ENCODE measurements around the gene DCTN4. TPM values are rescaled to one million over a fixed set of nuclear protein-coding genes. Genes with fewer than 3 reads are reported as not detected.

DCTN4 gene
- total RNA-seq, 1 donor from 2014 or later: 68.5 TPM

DNA sequence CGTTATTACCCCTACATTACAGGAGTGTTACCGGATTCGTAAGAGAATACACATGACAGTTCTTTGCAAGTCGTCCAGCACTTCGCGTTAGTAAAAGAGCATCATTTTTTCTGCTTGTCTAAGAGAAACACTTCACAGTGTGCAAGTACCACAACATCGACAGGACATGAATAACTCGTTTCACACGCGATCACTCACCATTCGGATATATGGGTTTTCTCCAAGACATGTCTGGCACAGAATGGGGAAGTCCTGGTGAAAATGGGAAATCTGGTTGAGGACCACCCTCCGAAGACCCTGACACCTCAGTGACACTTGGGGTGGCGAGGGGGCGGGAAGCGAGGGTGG, 58.6 kb downstream of the DCTN4 start:
- Histone ChIP-seq H3K27me3 (no peaks in the 10 kb centered on the region), H3K27ac (peak overlapping the region; percentile 95), H3K36me3 (peaks cover 41% of the 10 kb centered on the region), H3K4me3 (peak overlapping the region; percentile 87), H3K9me3 (no peaks in the 10 kb centered on the region), H3K4me1 (peaks cover 9% of the 10 kb centered on the region)
- DNase-seq: no peak
- TF ChIP-seq, protein P1, sequence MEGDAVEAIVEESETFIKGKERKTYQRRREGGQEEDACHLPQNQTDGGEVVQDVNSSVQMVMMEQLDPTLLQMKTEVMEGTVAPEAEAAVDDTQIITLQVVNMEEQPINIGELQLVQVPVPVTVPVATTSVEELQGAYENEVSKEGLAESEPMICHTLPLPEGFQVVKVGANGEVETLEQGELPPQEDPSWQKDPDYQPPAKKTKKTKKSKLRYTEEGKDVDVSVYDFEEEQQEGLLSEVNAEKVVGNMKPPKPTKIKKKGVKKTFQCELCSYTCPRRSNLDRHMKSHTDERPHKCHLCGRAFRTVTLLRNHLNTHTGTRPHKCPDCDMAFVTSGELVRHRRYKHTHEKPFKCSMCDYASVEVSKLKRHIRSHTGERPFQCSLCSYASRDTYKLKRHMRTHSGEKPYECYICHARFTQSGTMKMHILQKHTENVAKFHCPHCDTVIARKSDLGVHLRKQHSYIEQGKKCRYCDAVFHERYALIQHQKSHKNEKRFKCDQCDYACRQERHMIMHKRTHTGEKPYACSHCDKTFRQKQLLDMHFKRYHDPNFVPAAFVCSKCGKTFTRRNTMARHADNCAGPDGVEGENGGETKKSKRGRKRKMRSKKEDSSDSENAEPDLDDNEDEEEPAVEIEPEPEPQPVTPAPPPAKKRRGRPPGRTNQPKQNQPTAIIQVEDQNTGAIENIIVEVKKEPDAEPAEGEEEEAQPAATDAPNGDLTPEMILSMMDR (IDR thresholded peaks at IDR 0.05): no peak
- ATAC-seq: no peak
- intact Hi-C loops (cut with DNase I): no loop called here

DNA sequence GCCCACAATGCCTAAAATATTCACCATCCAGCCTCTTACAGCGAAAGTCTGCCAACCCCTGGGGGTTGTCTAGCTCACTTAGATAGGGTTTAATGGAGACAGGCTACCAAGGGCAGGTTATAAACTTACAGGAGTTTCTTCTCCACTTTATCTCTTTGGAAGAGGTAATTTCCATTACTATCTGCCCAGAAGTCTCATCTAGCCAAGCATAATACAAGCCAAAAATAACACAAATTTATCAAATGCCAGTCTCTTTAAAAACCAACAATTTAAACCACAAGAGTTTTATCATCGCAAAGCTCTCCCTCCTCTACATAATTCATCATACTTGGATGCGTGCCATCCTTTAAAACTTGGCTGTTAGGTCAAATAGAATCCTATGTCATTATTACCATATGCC, 64.2 kb downstream of the DCTN4 start:
- peaks cover 95% of the 10 kb centered on the region for H3K36me3 ChIP-seq
- intact Hi-C loops (cut with DNase I): no loop called here

DNA sequence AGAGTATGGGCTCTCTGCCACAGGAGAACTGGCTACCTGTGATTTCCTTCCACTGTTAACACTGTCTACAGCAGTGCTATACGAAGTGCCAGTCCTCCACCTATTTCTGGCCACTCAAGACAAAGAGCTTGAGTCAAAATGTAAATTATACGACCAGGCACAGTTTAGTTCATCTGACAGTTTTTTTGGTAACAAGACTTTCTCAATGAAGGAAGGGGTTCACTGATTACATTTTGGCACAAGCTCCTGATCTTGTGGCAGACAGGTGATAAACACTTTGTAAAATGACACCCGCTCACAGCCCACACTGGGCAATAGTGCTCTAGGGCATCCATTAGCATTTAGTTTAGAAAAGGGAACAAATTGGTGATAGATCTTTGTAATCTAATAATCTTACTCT, 66.5 kb downstream of the DCTN4 start:
- Histone ChIP-seq H3K27ac (no peak overlapping the region), H3K4me3 (no peak overlapping the region), H3K9me3 (no peaks in the 10 kb centered on the region), H3K27me3 (no peaks in the 10 kb centered on the region), H3K4me1 (no peaks in the 10 kb centered on the region), H3K36me3 (peaks cover 74% of the 10 kb centered on the region)
- intact Hi-C loops (cut with DNase I): no loop called here
- no peak for ATAC-seq
- TF ChIP-seq, protein P1 (IDR thresholded peaks at IDR 0.05): no peak
- no peak for DNase-seq

More for the DNA sequence above, 64.2 kb downstream of the DCTN4 start:
- no peak for DNase-seq
- H3K4me3 ChIP-seq: no peak overlapping the region
- no peaks in the 10 kb centered on the region for H3K27me3 ChIP-seq
- peaks cover 5% of the 10 kb centered on the region for H3K4me1 ChIP-seq
- no peak for ATAC-seq
- H3K9me3 ChIP-seq: no peaks in the 10 kb centered on the region
- TF ChIP-seq, protein P1 (IDR thresholded peaks at IDR 0.05): no peak
- no peak overlapping the region for H3K27ac ChIP-seq

DNA sequence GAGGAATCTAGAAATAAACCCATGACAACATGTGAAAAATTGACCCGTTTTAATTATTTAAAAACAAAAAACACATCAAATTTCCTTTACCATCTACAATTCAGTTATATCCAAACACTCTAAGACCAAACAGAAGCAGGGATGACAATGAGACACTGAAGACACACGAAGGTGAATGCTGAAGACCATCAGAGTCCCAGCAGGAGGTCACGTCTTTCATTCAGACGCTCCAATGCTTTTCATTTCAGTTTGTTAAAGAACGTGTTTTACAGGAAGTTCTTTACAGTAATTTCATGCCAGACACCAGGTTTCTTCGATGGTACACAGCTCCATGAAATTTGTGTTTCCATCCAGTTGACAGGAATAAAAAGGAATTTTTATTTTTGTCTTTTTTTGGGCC, 68.1 kb downstream of the DCTN4 start:
- ATAC-seq (no peak), DNase-seq (no peak)
- Histone ChIP-seq H3K27me3 (no peaks in the 10 kb centered on the region), H3K9me3 (no peaks in the 10 kb centered on the region), H3K27ac (no peak overlapping the region), H3K4me1 (no peaks in the 10 kb centered on the region), H3K36me3 (peaks cover 59% of the 10 kb centered on the region), H3K4me3 (no peak overlapping the region)
- TF ChIP-seq, protein P1 (IDR thresholded peaks at IDR 0.05): no peak
- intact Hi-C loops (cut with DNase I): no loop called here

DNA sequence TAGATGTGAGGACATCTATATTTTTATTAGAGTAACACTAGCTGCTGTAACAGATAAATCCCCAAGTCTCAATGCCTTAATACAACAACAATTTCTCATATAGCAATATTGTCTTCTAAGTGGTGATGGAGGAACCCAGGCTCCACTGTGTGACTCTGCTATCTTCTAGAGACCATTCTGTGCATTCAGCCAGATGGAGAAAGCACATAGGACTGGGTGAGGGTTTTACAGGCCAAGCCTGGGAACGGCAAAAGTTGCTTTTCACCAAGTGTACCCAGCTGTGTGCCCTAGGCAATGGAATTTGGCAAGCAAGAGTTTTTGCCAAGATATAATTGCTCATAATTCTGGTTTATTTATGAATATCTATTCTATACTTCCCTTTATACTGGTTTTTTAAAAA, 69.7 kb downstream of the DCTN4 start:
- intact Hi-C loops (cut with DNase I): no loop called here
- Histone ChIP-seq H3K27me3 (no peaks in the 10 kb centered on the region), H3K4me1 (no peaks in the 10 kb centered on the region), H3K9me3 (no peaks in the 10 kb centered on the region), H3K4me3 (no peak overlapping the region), H3K27ac (no peak overlapping the region), H3K36me3 (peaks cover 42% of the 10 kb centered on the region)
- DNase-seq: no peak
- no peak for ATAC-seq
- TF ChIP-seq, protein P1 (IDR thresholded peaks at IDR 0.05): no peak

GRCh38 chr5:150676578-150676977, 82.2 kb downstream of the DCTN4 start:
- Histone ChIP-seq H3K4me1 (peaks cover 15% of the 10 kb centered on the region), H3K9me3 (no peaks in the 10 kb centered on the region), H3K4me3 (no peak overlapping the region), H3K27me3 (no peaks in the 10 kb centered on the region), H3K36me3 (no peaks in the 10 kb centered on the region), H3K27ac (no peak overlapping the region)
- no peak for DNase-seq
- intact Hi-C loops (cut with DNase I): no loop called here
- no peak for ATAC-seq
- TF ChIP-seq, protein P1 (IDR thresholded peaks at IDR 0.05): no peak
